Breast epithelium (tissue), 4 donors: ENCODE results near the gene KBTBD4. TPM values are rescaled to one million over a fixed set of nuclear protein-coding genes. Genes with fewer than 3 reads are reported as not detected.
"Not testable (repeated sequence)": the region's sequence is repeated elsewhere in the genome, so short reads cannot be mapped to it uniquely, and the experiment has no call there.

Experiments
- DNase-seq, 2 donors: peaks; one replicate each; pipeline ENCODE4 v3.0.0-alpha.2; 2019; ENCODE audit warnings: low spot score in 2 of 2
- H3K27ac ChIP-seq, 2 donors: fragments of 200-600 bp; sonication (generic) in 1 of 2; one replicate each; pipeline ENCODE4 v1.5.1; 2016 to 2019; ENCODE audit warnings: mild to moderate bottlenecking in 1 of 2
- H3K27me3 ChIP-seq, 2 donors: fragments of 200-600 bp; sonication (generic) in 1 of 2; one replicate each; pipeline versions ENCODE4 v1.5.1 to v1.6.0; 2017 to 2019; ENCODE audit warnings: control low read depth in 1 of 2, mild to moderate bottlenecking in 1 of 2
- H3K36me3 ChIP-seq: fragments of 200-600 bp; one replicate; pipeline ENCODE4 v1.5.1; 2019
- H3K4me1 ChIP-seq, 2 donors: fragments of 200-600 bp; sonication (generic); one replicate each; pipeline ENCODE4 v1.5.1; 2016 to 2019; ENCODE audit warnings: control low read depth in 1 of 2
- H3K4me3 ChIP-seq, 3 donors: fragments of 200-600 bp; sonication (generic); 1 replicate in 2 of 3; 2 replicates in 1 of 3; pipeline ENCODE4 v1.5.1; 2016 to 2019; ENCODE audit warnings: mild to moderate bottlenecking in 3 of 3, moderate library complexity in 2 of 3
- H3K9me3 ChIP-seq, 2 donors: fragments of 200-600 bp; sonication (generic) in 1 of 2; one replicate each; pipeline ENCODE4 v1.5.1; 2016 to 2019; ENCODE audit warnings: control low read depth in 1 of 2
- POLR2A ChIP-seq: fragments of 450-650 bp; IDR thresholded peaks from one replicate; pipeline ENCODE4 v1.6.1; 2016; ENCODE audit warnings: antibody characterized with exemption, mild to moderate bottlenecking, moderate library complexity
- POLR2AphosphoS5 ChIP-seq, 3 donors: sonication (generic); formaldehyde crosslinking; IDR thresholded peaks; one replicate each; pipeline ENCODE4 v1.6.1; 2017; ENCODE audit warnings: antibody characterized with exemption in 3 of 3
- intact Hi-C: fragments of 100-400 bp; cut with DNase I; formaldehyde crosslinking; loops from one replicate; pipeline ENCODE4 v1.15.1; 2023; ENCODE audit warnings: low total_unique reads
- total RNA-seq, 3 donors: library from RNA; depleted of rRNA; stranded (reverse); fragments of >200 nt; gene quantifications; one replicate each; pipeline ENCODE4 v1.1.0, GENCODE V29; 2016
- TF ChIP-seq, protein P1 (sequence below), 3 donors: fragments of 450-650 bp; IDR thresholded peaks; one replicate each; pipeline ENCODE4 v1.5.1; 2016 to 2017; ENCODE audit warnings: antibody characterized with exemption in 3 of 3, mild to moderate bottlenecking in 3 of 3, moderate library complexity in 3 of 3

KBTBD4 gene
- total RNA-seq, 3 donors from 2014 or later = 26.6 to 31.5 (median 26.9) TPM

DNA sequence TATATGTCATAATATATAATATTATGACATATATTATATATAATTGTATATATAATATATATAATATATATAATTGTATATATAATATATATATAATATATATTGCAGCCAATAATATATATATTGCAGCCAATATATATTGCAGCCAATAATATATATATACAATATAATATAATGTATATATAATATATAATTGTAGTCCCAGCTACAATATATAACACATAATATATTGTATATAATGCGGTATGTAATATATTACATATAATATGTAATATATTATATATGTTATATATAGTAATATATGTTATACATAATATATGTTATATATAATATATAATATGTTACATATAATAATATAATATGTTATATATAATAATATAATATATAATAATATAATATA, 20.1 kb downstream of the KBTBD4 start:
- H3K27ac ChIP-seq = no peak overlapping the region
- no peak overlapping the region for H3K4me3 ChIP-seq
- H3K27me3 ChIP-seq = no peaks in the 10 kb centered on the region
- TF ChIP-seq, protein P1, sequence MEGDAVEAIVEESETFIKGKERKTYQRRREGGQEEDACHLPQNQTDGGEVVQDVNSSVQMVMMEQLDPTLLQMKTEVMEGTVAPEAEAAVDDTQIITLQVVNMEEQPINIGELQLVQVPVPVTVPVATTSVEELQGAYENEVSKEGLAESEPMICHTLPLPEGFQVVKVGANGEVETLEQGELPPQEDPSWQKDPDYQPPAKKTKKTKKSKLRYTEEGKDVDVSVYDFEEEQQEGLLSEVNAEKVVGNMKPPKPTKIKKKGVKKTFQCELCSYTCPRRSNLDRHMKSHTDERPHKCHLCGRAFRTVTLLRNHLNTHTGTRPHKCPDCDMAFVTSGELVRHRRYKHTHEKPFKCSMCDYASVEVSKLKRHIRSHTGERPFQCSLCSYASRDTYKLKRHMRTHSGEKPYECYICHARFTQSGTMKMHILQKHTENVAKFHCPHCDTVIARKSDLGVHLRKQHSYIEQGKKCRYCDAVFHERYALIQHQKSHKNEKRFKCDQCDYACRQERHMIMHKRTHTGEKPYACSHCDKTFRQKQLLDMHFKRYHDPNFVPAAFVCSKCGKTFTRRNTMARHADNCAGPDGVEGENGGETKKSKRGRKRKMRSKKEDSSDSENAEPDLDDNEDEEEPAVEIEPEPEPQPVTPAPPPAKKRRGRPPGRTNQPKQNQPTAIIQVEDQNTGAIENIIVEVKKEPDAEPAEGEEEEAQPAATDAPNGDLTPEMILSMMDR (IDR thresholded peaks at IDR 0.05) = no peak
- TF ChIP-seq POLR2A = no peak
- TF ChIP-seq POLR2AphosphoS5 (IDR thresholded peaks at IDR 0.05) = no peak
- H3K9me3 ChIP-seq = no peaks in the 10 kb centered on the region
- no peak for DNase-seq
- H3K36me3 ChIP-seq = no peaks in the 10 kb centered on the region
- no peaks in the 10 kb centered on the region for H3K4me1 ChIP-seq
- intact Hi-C loops = no loop called here

- H3K27me3 ChIP-seq, intact Hi-C loops, DNase-seq, H3K36me3 ChIP-seq, H3K27ac ChIP-seq, H3K4me3 ChIP-seq, H3K4me1 ChIP-seq, H3K9me3 ChIP-seq: not testable (repeated sequence)
Measured at GRCh38 chr11:47557004-47557403, 21.8 kb downstream of the KBTBD4 start.

GRCh38 chr11:47553406-47553743, 25.4 kb downstream of the KBTBD4 start:
- Histone ChIP-seq H3K27ac (peak overlapping the region; percentile 94), H3K4me3 (peak overlapping the region; percentile 84 to 98 (median 85)), H3K27me3 (no peaks in the 10 kb centered on the region), H3K9me3 (no peaks in the 10 kb centered on the region), H3K4me1 (no peaks in the 10 kb centered on the region), H3K36me3 (no peaks in the 10 kb centered on the region)
- peak in 1 of 3 donors; percentile 2 for TF ChIP-seq POLR2AphosphoS5 (IDR thresholded peaks at IDR 0.05)
- TF ChIP-seq, protein P1 (IDR thresholded peaks at IDR 0.05) = peak in 1 of 3 donors; percentile 14
- no peak for TF ChIP-seq POLR2A
- intact Hi-C loops = no loop called here
- DNase-seq = no peak

- H3K4me3 ChIP-seq = peak within 1 kb of the TSS; percentile 84 to 98 (median 85)
- TF ChIP-seq POLR2AphosphoS5 (IDR thresholded peaks at IDR 0.05) = peak; percentile 83 to 86 (median 84)
- TF ChIP-seq, protein P1 (IDR thresholded peaks at IDR 0.05) = peak in 2 of 3 donors; percentile 56 to 90
- no peak for TF ChIP-seq POLR2A
- peak within 1 kb of the TSS; percentile 94 for H3K27ac ChIP-seq
- H3K36me3 ChIP-seq = no peaks in the 10 kb centered on the region
- no peaks in the 10 kb centered on the region for H3K4me1 ChIP-seq
- intact Hi-C loops = no loop called here
- no peaks in the 10 kb centered on the region for H3K9me3 ChIP-seq
- H3K27me3 ChIP-seq = no peaks in the 10 kb centered on the region
- peak; percentile 85 to 90 for DNase-seq
Measured at GRCh38 chr11:47552566-47553405, 26.0 kb downstream of the KBTBD4 start, which contains the start of gene CELF1. Gene CELF1 (minus strand): TSS chr11:47553132. CDS start chr11:47499523, 53,609 bp downstream.

GRCh38 chr11:47552056-47552565, 26.7 kb downstream of the KBTBD4 start:
- Histone ChIP-seq H3K4me3 (peak overlapping the region; percentile 84 to 98 (median 85)), H3K4me1 (no peaks in the 10 kb centered on the region), H3K27ac (peak overlapping the region; percentile 94), H3K9me3 (no peaks in the 10 kb centered on the region), H3K36me3 (no peaks in the 10 kb centered on the region), H3K27me3 (no peaks in the 10 kb centered on the region)
- intact Hi-C loops = no loop called here
- DNase-seq = no peak
- TF ChIP-seq, protein P1 (IDR thresholded peaks at IDR 0.05) = no peak
- TF ChIP-seq POLR2AphosphoS5 (IDR thresholded peaks at IDR 0.05) (peak in 2 of 3 donors; percentile 13 to 14), POLR2A (no peak)
